Neutrophil (primary cell): Measurements from ENCODE around the gene L2HGDH.

ENCODE experiments used
- H3K27ac ChIP-seq: fragments of 200-600 bp; sonication (generic); 2 replicates; pipeline ENCODE4 v1.5.1; 2016; ENCODE audit warnings: mild to moderate bottlenecking, moderate library complexity
- H3K27me3 ChIP-seq: fragments of 200-600 bp; sonication (generic); 2 replicates; pipeline ENCODE4 v1.6.0; 2016; ENCODE audit warnings: mild to moderate bottlenecking
- H3K36me3 ChIP-seq: fragments of 200-600 bp; sonication (generic); 2 replicates; pipeline ENCODE4 v1.5.1; 2017
- H3K4me1 ChIP-seq, 2 experiments: fragments of 200-600 bp in 1 of 2; sonication (generic) in 1 of 2; 1 replicate in 1 of 2; 2 replicates in 1 of 2; pipeline versions ENCODE4 v1.5.1 to v1.6.1; 2013 to 2016; ENCODE audit warnings: low read depth in 1 of 2, low read length in 1 of 2, mild to moderate bottlenecking in 1 of 2, moderate library complexity in 1 of 2; ENCODE audit not compliant: control insufficient read depth in 1 of 2, insufficient read depth in 1 of 2
- H3K4me3 ChIP-seq, 2 experiments: fragments of 200-600 bp in 1 of 2; sonication (generic) in 1 of 2; 1 replicate in 1 of 2; 2 replicates in 1 of 2; pipeline ENCODE4 v1.5.1; 2013 to 2016; ENCODE audit warnings: low read depth in 1 of 2, low read length in 1 of 2, mild to moderate bottlenecking in 1 of 2, moderate library complexity in 1 of 2
- H3K9me3 ChIP-seq: fragments of 200-600 bp; sonication (generic); 2 replicates; pipeline ENCODE4 v1.5.1; 2016
- TF ChIP-seq, protein P1 (sequence below): fragments of 200-600 bp; sonication (generic); IDR thresholded peaks from 2 replicates; pipeline ENCODE4 v1.5.1; 2016; ENCODE audit warnings: antibody characterized with exemption

Gene L2HGDH

DNA sequence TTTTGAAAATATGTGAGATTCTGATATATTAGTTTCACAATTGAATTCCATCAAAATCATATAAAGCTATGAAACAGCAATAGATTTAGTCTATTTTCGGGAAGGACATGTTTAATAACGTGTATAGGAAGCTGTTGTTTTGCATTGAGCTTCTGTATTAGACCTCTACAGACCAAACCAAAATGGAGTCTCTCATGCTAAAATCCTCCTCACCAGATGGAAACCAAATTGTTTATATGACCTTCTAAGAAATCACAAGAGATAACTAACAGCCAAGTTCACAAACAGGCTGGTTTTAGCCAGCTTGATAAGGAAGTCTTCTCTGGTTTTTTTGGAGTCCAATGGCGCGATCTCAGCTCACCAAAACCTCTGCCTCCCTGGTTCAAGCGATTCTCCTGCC lies 23.9 kb downstream of the L2HGDH start:
- Histone ChIP-seq H3K27me3 (no peaks in the 10 kb centered on the region), H3K27ac (no peak overlapping the region), H3K9me3 (no peaks in the 10 kb centered on the region), H3K4me3 (no peak overlapping the region), H3K36me3 (no peaks in the 10 kb centered on the region), H3K4me1 (no peaks in the 10 kb centered on the region)
- TF ChIP-seq, protein P1, sequence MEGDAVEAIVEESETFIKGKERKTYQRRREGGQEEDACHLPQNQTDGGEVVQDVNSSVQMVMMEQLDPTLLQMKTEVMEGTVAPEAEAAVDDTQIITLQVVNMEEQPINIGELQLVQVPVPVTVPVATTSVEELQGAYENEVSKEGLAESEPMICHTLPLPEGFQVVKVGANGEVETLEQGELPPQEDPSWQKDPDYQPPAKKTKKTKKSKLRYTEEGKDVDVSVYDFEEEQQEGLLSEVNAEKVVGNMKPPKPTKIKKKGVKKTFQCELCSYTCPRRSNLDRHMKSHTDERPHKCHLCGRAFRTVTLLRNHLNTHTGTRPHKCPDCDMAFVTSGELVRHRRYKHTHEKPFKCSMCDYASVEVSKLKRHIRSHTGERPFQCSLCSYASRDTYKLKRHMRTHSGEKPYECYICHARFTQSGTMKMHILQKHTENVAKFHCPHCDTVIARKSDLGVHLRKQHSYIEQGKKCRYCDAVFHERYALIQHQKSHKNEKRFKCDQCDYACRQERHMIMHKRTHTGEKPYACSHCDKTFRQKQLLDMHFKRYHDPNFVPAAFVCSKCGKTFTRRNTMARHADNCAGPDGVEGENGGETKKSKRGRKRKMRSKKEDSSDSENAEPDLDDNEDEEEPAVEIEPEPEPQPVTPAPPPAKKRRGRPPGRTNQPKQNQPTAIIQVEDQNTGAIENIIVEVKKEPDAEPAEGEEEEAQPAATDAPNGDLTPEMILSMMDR, result no peak

DNA sequence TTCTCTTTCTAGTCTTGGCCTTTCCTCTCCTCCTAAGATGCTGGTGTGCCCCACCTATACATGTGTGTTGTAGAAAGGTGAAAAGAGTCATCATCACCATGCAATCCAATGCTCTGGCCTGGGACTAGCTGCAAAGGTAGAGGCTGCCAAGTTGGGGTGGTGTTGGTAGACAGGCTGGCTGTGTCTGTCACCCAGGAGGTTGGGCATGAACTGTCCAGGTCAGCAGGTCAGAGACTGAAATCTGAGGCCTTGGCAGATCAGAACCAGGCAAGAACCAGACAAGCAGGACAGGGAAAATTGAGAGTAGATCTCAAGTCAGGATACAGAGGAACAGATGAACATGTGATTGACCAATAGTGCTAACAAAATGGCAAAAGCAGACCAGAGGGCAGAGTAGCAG lies 26.2 kb downstream of the L2HGDH start:
- Histone ChIP-seq H3K9me3 (no peaks in the 10 kb centered on the region), H3K4me1 (no peaks in the 10 kb centered on the region), H3K27ac (no peak overlapping the region), H3K36me3 (no peaks in the 10 kb centered on the region), H3K4me3 (no peak overlapping the region), H3K27me3 (no peaks in the 10 kb centered on the region)
- TF ChIP-seq, protein P1, result no peak

DNA sequence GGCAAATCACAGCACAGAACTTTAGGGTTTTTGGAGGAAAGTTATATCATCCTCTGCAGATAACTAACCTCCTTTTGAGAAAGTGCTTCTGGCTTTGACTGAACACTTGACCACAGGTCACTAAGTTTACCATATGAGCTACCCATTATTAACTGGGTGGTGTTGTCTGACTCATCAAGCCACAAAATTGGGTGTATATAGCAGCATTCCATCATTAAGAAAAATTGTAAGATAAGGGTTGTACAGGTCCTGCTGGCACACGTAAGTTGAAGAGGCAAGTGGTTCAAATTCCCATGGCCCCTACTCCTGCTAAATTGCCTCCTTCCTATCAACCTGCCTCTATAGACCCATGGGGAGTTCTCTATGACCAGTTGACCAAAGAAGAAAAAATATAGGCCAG lies 39.5 kb downstream of the L2HGDH start:
- H3K36me3 ChIP-seq, result no peaks in the 10 kb centered on the region
- TF ChIP-seq, protein P1, result no peak

DNA sequence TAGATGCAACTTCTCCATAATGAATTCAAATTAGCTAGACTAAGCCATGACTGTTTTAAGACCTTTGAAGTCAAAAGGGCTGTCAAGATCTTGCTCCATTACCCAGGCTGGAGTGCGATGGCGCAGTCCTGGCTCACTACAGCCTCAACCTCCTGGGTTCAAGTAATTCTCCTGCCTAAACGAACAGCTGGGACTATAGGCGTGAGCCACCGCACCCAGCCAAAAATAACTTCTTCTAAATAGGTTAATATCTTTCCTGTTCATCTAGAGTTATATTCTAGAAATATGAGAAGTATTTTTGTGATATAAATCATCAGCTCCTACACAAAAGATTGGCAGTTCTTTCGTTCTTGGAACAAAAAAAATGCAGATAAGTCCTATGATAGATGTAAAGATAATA lies 41.1 kb downstream of the L2HGDH start:
- TF ChIP-seq, protein P1, result no peak
- Histone ChIP-seq H3K4me1 (no peaks in the 10 kb centered on the region), H3K4me3 (no peak overlapping the region), H3K27ac (no peak overlapping the region), H3K36me3 (no peaks in the 10 kb centered on the region), H3K27me3 (no peaks in the 10 kb centered on the region), H3K9me3 (no peaks in the 10 kb centered on the region)

More for the DNA sequence above, 39.5 kb downstream of the L2HGDH start:
- Histone ChIP-seq H3K4me3 (no peak overlapping the region), H3K27me3 (no peaks in the 10 kb centered on the region), H3K4me1 (no peaks in the 10 kb centered on the region), H3K9me3 (no peaks in the 10 kb centered on the region), H3K27ac (no peak overlapping the region)

DNA sequence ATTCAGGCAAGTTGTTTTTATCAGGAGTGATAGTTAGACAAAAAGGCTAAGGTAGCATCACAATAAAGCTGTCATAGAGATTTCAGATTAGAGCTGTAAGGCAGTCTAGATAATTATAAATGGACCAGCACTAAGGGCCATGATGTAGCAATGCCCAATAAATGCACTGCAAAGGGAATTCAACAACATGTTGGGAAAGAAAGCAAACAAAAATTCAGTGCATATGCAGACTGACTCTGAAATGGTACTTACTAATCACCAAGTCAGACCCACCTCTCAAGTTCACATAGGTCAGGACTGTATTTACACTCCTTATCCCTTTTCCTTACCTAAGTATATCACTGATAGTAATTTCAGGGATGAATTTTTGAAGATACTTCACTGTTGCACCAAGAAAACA lies 47.0 kb downstream of the L2HGDH start:
- Histone ChIP-seq H3K27ac (no peak overlapping the region), H3K4me1 (no peaks in the 10 kb centered on the region), H3K9me3 (no peaks in the 10 kb centered on the region), H3K27me3 (no peaks in the 10 kb centered on the region), H3K4me3 (no peak overlapping the region), H3K36me3 (no peaks in the 10 kb centered on the region)
- TF ChIP-seq, protein P1, result no peak

DNA sequence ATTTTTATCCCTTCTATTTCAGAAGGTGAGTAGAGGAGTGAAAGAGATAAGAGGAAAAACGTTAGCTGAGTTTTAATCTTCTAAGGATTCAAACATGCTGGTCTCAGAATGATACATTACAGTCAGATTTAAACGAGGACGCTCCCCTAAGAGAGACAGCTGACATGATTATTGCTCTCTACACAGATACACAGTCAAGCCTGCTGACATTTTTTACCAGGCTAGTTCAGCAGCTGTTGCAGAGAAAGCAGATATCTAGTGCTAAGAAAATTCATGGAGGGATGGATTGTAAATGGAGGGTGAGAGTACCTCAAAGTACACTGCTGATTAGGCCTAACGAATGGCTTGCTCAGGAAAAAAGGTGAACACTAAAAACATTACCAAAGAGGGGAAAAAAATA lies 48.7 kb downstream of the L2HGDH start:
- Histone ChIP-seq H3K4me1 (no peaks in the 10 kb centered on the region), H3K27ac (no peak overlapping the region), H3K27me3 (no peaks in the 10 kb centered on the region), H3K4me3 (no peak overlapping the region), H3K9me3 (no peaks in the 10 kb centered on the region), H3K36me3 (no peaks in the 10 kb centered on the region)
- TF ChIP-seq, protein P1, result no peak
